Activated CD4-positive, alpha-beta T cell treated with anti-CD3 and anti-CD28 coated beads, Interleukin-2, amount 50 U/mL, for 48 hours (primary cell): ENCODE measurements around the gene KPNA4.

Experiments
- DNase-seq, 2 experiments: peaks; one replicate each; pipeline ENCODE4 v3.0.0-alpha.2; 2020

Gene KPNA4

DNA sequence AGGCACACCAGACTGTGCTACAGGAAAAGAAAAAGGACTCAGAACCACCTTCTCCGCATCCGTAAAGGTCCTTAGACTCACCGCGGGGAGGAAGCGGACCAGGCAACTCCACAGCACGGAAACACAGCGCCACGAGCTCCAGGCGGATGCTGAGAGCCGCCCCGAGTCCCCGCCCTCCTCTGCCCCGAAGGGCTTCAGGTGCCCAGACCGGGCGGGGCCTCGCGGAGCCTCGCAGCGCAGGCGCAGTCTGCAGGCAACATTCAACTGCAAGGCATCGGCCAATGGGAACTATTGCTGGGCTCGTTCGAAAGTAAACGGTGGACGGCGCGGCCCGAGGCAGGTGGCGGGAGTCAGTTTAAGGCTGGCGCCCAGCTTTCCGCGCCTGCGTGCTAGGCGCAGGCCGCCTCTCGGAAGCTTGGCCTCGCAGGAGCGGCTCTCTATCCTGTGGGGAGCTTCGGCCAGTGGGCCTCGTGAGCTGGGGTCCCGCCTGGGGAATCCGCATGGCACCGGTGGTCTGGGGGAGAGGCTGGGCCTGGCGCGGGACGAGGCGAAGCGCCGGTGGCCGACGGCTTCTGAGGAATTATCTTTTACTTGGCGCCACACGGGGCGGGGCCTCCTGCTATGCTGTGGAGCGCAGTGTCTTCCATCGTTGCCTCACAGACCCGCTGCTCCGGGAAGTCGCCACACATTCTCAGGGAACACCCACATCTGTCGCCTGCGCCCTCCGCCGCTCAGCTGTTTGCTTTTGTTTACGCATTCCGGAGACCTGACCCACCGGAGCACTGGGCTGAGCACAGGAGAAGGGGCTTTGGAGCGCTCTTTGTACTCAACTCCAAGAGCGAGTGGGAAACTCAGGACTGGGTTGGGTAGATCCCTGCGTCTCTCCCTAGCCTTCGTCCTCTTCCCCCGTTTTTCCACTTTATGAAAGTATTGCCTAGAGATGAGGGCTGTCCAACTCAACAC lies 115.5 kb downstream of the KPNA4 start, which contains the start of gene TRIM59:
Gene TRIM59, minus strand, starts transcription at position 151 of the 963 bp plus-strand sequence. CDS start 10,603 bp downstream, outside the sequence.
- DNase-seq, result peak; percentile 97 to 98

GRCh38 chr3:160448845-160449635 lies 116.3 kb downstream of the KPNA4 start:
- DNase-seq, result no peak

GRCh38 chr3:160447544-160447943 lies 117.8 kb downstream of the KPNA4 start:
- no peak for DNase-seq

- no peak for DNase-seq
These were observed 118.8 kb downstream of the KPNA4 start for GRCh38 chr3:160446522-160447056.

DNA sequence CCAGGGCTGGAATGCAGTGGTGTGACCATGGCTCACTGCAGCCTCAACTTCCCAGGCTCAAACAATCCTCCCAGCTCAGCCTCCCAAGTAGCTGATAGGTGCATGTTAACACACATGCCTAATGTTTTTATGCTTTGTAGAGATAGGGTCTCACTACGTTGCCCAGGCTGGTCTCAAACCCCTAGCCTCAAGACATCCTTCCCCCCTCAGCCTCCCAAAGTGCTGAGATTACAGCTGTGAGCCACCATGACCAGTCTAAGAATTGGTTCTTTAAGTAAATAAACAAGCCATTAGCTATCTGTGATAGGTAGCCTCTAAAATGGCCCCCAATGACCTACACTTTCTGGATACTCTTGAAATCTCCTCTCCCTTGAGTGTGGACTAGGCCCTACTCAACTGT lies 119.5 kb downstream of the KPNA4 start:
- no peak for DNase-seq
